GM18502 (cell line): ENCODE results near the gene TMUB1.

Experiments used
- ATAC-seq: cut with Tn5 transposase; IDR thresholded peaks from one replicate; pipeline ENCODE4 v1.9.1; 2021; ENCODE audit warnings: mild to moderate bottlenecking; ENCODE audit not compliant: unreplicated experiment, poor library complexity

Gene TMUB1

GRCh38 chr7:151104411-151105235 lies 21.3 kb upstream of the TMUB1 start:
- ATAC-seq, result no peak

- ATAC-seq, result no peak
These were observed 20.7 kb upstream of the TMUB1 start for GRCh38 chr7:151103973-151104372.

DNA sequence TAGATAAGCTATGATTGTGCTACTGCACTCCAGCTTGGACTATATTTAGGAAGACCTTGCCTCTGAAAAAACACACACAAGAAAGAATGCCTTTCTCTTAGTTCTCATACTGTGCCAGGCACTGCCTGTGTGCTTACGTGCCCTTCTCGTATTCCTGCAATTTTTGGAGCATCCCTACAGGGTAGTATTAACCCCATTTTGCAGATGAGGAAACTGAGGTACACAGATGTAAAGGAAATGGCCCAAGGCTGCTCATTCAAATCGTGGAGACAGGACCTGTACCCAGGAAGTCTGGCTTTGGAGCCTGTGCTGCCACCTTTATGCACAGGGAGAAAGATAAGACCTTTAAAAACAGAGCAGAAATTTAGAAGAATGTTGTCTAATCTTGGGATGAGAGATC lies 19.7 kb upstream of the TMUB1 start:
- ATAC-seq, result no peak

- no peak for ATAC-seq
These were observed 18.5 kb upstream of the TMUB1 start for GRCh38 chr7:151101621-151102396.

- ATAC-seq, result no peak
These were observed 17.6 kb upstream of the TMUB1 start for GRCh38 chr7:151100921-151101320.

DNA sequence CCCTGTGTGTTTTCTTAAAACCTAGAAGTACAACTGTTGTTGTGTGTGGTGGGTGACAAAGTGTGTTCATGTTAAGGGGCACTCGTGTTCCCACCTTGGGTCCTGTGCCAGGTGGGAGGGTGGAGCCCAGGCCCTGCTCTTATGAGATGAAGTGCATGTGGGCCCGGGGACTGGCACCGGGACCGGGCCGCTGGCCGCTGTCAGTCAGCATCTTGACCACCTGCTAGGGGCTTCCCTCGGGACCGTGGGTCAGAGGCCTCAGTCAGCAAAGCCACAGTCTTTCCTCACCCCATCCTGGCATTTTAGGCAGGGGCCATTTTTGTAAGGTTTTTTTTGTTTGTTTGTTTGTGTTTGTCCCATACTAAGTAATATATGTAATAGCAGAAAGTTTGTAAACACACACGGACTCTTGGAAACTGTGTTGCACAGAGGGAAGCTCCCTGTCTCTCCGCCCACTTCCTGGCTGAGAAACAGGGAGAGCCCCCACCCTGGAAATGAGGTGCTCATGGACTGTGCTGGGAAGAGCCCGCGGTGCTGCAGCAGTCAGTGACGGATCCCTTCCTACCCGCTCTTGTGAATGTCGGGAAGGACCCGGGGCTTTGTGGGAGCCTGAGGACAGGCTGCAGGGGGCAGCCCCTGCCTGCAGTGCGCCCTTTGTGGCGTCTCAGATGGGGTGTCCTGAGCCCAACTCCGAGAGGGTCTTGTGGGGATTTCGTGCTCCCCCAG lies 16.4 kb upstream of the TMUB1 start:
- no peak for ATAC-seq

- ATAC-seq, result no peak
These were observed 12.7 kb upstream of the TMUB1 start for GRCh38 chr7:151095828-151096475.

DNA sequence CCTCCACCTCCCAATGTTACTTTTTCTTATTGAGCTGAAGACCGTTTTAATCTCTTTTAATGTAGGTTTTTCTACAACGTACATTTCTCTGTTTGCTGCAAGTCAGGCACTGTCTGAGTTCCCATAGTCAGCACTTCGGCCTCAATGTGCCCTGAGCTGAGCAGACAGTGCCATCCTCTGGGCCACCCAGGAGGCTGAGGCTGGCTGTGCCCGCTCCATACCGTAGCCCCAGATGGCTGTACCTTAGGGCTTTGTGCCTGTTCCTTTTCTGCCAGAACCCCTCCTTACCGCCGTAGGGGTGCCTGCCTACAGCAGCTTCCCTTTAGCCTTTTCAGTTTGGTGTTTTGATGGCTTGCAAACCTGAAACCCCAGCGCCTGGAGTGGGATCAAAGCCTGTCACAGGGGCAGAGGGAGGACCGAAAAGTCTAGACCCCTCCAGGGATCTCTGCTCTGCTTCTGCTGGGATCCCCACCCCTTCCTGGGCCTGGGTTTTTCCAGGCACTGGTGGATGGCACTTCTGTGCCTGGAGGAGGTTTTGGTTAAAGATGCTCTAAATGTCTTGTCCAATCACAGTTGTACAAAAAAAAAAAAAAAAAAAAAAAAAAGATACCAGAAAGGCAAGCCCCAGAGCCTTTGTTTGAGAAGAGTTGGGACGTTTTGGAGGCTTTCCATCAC lies 12.0 kb upstream of the TMUB1 start:
- ATAC-seq, result no peak

GRCh38 chr7:151094675-151095074 lies 11.4 kb upstream of the TMUB1 start:
- no peak for ATAC-seq

DNA sequence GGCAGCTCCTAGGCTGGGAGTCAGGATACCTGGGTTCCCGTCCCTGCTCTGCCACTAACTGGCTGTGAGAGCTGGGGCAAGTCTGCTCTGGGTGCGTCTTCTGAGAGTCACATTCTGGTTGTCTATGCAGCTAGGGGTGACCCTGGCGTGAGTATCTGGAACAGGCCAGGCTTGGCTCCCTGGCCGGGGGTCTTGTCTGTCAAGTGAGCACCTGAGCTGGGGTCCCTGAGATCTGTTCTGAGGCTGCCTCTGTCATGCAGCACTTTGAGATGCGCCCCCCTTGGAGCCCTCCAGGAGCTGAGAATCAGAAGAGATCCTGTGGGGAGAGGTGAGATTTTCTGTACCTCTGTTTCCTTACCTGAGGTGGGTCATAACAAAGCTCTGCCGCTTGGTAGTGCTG lies 10.5 kb upstream of the TMUB1 start:
- no peak for ATAC-seq

DNA sequence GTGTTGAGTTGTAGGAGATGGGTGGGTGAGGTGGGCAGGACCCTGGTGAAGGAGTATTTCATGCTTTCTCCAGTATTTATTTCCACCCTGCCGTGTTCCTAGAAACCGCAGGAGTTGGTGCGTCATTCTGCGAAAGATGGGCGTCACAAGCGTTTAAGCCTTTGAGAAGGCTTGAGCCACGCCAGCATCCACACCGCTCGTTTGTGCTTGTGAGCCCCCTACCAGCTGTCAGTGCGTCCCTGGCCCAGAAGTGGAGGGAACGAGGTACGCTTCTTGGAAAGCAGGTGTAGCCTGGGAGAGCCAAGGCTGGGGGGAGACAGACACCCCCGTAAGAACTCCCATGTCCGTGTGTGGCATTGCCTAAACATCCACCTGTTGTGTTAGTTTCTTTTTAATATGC lies 8.7 kb upstream of the TMUB1 start:
- ATAC-seq, result no peak

DNA sequence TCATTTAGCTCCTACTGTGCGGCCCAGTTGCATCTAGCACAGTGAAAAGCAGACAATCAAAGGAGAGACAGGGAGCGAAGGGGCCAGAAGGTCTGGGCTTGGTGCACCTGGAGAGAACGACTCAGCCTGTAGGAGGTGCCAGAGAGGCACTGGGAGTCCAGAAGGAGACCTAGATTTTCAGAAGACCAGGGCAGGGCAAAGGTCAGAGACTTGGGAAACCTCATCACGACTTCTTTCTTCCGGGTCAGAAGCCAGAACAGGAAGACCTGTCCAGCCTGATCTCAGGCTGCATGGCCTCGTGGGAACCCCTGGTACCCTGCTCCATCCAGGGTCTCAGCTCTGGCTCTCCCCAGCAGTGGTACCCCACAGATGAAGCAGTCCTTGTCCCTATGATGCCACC lies 8.1 kb upstream of the TMUB1 start:
- ATAC-seq, result no peak

- no peak for ATAC-seq
These were observed 7.7 kb upstream of the TMUB1 start for GRCh38 chr7:151091003-151091402.

GRCh38 chr7:151089893-151090730 lies 6.8 kb upstream of the TMUB1 start:
- ATAC-seq, result no peak

GRCh38 chr7:151088856-151089699 lies 5.8 kb upstream of the TMUB1 start:
- no peak for ATAC-seq

DNA sequence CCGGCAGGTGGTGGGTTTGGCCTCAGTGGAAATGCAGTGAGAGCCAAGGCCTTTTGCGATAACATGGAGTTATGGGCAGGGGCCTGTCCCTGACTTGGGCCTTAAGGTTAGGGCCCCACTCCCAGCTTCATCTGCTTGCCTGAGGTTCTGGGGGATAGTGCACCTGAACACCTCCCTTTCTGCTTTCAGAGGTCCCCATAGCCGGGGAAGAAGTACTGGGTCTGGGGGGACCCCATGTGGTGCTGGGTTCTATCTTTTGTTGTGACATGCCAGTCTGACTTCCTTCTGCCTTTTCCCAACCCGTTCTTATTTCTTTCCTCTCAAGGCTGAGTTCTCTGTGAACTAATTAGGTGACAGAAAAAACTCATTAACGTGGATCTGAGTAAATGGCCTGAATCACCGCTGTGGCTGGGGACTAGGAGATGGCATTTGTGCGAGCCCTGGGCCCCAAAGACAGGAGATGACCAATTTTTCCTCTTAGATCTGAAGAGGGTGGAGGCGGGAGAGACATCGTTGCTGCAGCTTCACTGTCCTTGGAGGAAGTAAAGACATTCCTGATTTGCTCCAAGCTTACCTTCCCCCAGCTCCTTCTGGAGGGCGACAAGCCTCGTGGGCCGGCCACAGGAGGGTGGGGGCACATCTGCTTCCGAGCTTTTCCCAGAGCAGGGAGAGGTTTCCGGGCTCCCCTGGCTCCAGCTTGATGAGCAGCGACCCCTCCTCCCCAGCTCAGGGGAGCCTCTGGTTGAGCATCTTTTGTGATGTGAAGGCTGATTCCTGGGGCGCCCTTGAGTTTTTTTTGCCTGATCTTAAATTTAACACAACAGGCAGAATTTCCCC lies 4.9 kb upstream of the TMUB1 start:
- ATAC-seq, result no peak

- no peak for ATAC-seq
These were observed 4.1 kb upstream of the TMUB1 start for GRCh38 chr7:151087245-151088018.
